ENCODE results near the gene CADPS2.

The CADPS2 gene

DNA sequence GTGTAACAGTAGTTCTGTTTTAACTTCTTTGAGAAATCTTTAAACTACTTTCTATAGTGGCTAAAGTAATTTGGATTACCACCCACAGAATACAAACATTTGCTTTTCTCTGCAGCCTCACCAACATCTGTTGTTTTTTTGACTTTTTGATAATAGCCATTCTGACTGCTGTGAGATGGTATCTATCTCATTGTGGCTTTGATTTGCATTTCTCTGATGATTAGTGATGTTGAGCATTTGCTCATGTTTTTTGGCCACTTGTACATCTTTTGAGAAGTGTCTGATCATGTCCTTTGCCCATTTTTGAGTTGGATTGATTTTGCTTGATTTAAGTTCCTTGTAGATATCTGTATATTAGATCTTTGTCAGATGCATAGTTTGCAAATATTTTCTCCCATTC is 254.0 kb downstream of the CADPS2 start:
- H3K27ac ChIP-seq (ENCODE audit: poor library complexity, severe bottlenecking) = no peak overlapping the region
- ATAC-seq (ENCODE audit: low read depth) (no peak), DNase-seq (ENCODE audit: low spot score) (no peak)
- H3K27me3 ChIP-seq (ENCODE audit: insufficient read depth, poor library complexity, severe bottlenecking) = no peaks in the 10 kb centered on the region
- TF ChIP-seq, protein P1, sequence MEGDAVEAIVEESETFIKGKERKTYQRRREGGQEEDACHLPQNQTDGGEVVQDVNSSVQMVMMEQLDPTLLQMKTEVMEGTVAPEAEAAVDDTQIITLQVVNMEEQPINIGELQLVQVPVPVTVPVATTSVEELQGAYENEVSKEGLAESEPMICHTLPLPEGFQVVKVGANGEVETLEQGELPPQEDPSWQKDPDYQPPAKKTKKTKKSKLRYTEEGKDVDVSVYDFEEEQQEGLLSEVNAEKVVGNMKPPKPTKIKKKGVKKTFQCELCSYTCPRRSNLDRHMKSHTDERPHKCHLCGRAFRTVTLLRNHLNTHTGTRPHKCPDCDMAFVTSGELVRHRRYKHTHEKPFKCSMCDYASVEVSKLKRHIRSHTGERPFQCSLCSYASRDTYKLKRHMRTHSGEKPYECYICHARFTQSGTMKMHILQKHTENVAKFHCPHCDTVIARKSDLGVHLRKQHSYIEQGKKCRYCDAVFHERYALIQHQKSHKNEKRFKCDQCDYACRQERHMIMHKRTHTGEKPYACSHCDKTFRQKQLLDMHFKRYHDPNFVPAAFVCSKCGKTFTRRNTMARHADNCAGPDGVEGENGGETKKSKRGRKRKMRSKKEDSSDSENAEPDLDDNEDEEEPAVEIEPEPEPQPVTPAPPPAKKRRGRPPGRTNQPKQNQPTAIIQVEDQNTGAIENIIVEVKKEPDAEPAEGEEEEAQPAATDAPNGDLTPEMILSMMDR (IDR thresholded peaks at IDR 0.05; ENCODE audit: poor library complexity, severe bottlenecking) = no peak
- H3K9me3 ChIP-seq (ENCODE audit: severe bottlenecking) = no peaks in the 10 kb centered on the region
- H3K4me1 ChIP-seq (ENCODE audit: insufficient read depth, poor library complexity, severe bottlenecking) = no peaks in the 10 kb centered on the region
- H3K36me3 ChIP-seq (ENCODE audit: low read depth) = no peaks in the 10 kb centered on the region
- H3K4me3 ChIP-seq (ENCODE audit: severe bottlenecking) = no peak overlapping the region

DNA sequence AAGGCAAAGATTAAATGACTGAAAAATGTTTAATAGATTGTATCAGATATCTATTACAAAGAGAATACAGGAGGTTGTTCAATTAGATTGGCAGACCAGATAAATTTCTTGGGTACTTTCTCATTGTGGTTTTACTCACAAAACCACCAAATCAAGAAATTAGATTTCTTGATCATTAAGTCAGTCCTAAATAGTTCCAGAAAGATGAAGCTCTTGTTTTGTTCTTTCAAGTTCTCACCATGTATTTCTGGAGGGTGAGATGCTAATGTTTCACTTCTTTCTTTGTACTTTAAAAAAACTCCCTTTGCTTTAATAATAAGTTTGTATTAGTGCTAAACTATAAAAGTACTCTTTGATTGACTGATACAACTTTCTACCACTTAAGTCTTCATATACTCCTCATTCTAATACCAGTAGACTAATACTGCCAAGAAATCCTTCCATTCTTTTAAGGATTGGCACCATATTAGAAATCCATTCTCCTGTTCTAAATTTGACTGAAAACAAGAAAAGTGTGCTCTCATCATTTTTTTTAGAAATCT is 256.8 kb downstream of the CADPS2 start:
- TF ChIP-seq, protein P1 (IDR thresholded peaks at IDR 0.05; ENCODE audit: poor library complexity, severe bottlenecking) = no peak
- Histone ChIP-seq H3K36me3 (ENCODE audit: low read depth) (no peaks in the 10 kb centered on the region), H3K9me3 (ENCODE audit: severe bottlenecking) (no peaks in the 10 kb centered on the region), H3K4me3 (ENCODE audit: severe bottlenecking) (no peak overlapping the region), H3K27ac (ENCODE audit: poor library complexity, severe bottlenecking) (no peak overlapping the region), H3K27me3 (ENCODE audit: insufficient read depth, poor library complexity, severe bottlenecking) (no peaks in the 10 kb centered on the region), H3K4me1 (ENCODE audit: insufficient read depth, poor library complexity, severe bottlenecking) (no peaks in the 10 kb centered on the region)
- ATAC-seq (ENCODE audit: low read depth) = no peak
- DNase-seq (ENCODE audit: low spot score) = no peak

DNA sequence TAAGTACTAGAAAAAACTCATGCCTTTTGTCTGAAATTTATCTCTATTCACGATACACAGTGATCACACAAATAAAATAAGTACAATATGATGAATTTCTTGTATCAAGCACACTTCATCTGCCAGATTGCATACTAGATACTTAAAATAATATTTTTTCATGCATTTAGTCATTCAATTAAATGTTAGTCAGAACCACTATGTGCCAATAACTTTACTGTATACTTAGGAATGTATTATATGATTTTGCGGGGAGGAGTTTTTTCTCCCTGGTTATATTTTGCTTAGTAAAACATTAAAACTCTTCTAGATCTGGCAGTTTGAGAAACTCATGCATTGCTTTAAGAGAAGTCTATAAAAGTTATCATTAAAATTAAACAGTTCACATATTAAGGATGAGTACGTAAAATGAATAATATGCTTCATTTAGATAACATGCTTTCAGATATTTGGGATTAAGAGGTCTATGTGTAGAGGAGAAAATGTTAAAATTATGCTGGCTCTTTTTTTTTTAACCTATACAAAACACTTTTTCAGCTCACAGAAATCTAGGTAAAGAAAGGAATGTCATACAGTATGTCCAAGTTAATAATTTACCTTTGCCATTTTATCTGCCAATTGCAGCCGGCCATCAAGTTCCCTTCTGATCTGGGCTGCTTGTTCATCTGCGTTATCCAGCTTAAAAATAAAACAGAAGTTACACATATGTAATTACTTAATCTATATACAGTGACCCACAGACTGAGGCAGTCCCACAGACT is 257.4 kb downstream of the CADPS2 start:
- no peaks in the 10 kb centered on the region for H3K4me1 ChIP-seq (ENCODE audit: insufficient read depth, poor library complexity, severe bottlenecking)
- DNase-seq (ENCODE audit: low spot score) (no peak), ATAC-seq (ENCODE audit: low read depth) (no peak)
- no peak overlapping the region for H3K27ac ChIP-seq (ENCODE audit: poor library complexity, severe bottlenecking)
- H3K9me3 ChIP-seq (ENCODE audit: severe bottlenecking) = no peaks in the 10 kb centered on the region
- H3K27me3 ChIP-seq (ENCODE audit: insufficient read depth, poor library complexity, severe bottlenecking) = no peaks in the 10 kb centered on the region
- no peak overlapping the region for H3K4me3 ChIP-seq (ENCODE audit: severe bottlenecking)
- TF ChIP-seq, protein P1 (IDR thresholded peaks at IDR 0.05; ENCODE audit: poor library complexity, severe bottlenecking) = no peak
- no peaks in the 10 kb centered on the region for H3K36me3 ChIP-seq (ENCODE audit: low read depth)

DNA sequence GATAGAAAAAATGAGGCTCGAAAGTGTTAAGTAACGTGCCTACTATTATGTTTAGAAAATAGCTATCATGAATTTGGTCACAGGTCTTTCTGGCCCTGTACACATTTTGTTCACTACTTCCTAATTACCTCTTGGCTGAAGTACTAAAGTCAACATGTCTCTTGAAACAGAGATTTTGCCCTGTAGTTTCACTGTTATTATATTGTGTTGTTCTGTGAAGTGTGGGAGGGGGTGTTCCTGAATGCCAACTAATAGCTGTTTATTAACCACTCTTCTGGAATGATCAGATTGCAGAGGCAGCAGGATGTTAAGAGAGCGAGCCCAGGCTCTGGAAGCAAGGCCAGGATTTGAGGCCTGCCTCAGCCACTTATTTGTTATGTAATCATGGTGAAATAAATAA is 259.5 kb downstream of the CADPS2 start:
- TF ChIP-seq, protein P1 (IDR thresholded peaks at IDR 0.05; ENCODE audit: poor library complexity, severe bottlenecking) = no peak
- no peak for ATAC-seq (ENCODE audit: low read depth)
- DNase-seq (ENCODE audit: low spot score) = no peak
- H3K4me3 ChIP-seq (ENCODE audit: severe bottlenecking) = no peak overlapping the region
- no peaks in the 10 kb centered on the region for H3K4me1 ChIP-seq (ENCODE audit: insufficient read depth, poor library complexity, severe bottlenecking)
- no peaks in the 10 kb centered on the region for H3K9me3 ChIP-seq (ENCODE audit: severe bottlenecking)
- H3K27ac ChIP-seq (ENCODE audit: poor library complexity, severe bottlenecking) = no peak overlapping the region
- no peaks in the 10 kb centered on the region for H3K36me3 ChIP-seq (ENCODE audit: low read depth)
- H3K27me3 ChIP-seq (ENCODE audit: insufficient read depth, poor library complexity, severe bottlenecking) = no peaks in the 10 kb centered on the region

DNA sequence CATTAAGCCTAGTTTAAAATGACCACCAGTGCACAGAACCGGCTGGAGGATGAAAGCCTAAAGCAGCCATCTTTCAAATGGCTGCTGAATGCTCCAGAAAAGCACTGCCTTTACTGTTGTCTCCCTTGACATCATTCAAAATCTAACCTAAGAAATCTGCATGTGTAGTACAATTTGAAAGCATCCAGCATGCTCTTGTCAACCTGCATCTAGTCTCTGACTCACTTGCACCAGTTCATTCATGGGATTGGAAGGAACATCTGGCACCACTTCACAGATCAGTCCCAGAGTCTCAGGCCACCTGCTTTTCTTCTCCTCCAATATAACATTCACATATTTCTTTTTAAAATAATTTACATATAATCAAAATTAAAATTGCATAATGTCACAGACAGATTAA is 263.6 kb downstream of the CADPS2 start:
- Histone ChIP-seq H3K27me3 (ENCODE audit: insufficient read depth, poor library complexity, severe bottlenecking) (no peaks in the 10 kb centered on the region), H3K27ac (ENCODE audit: poor library complexity, severe bottlenecking) (no peak overlapping the region), H3K36me3 (ENCODE audit: low read depth) (no peaks in the 10 kb centered on the region), H3K4me3 (ENCODE audit: severe bottlenecking) (no peak overlapping the region), H3K4me1 (ENCODE audit: insufficient read depth, poor library complexity, severe bottlenecking) (no peaks in the 10 kb centered on the region), H3K9me3 (ENCODE audit: severe bottlenecking) (no peaks in the 10 kb centered on the region)
- ATAC-seq (ENCODE audit: low read depth) (no peak), DNase-seq (ENCODE audit: low spot score) (no peak)
- TF ChIP-seq, protein P1 (IDR thresholded peaks at IDR 0.05; ENCODE audit: poor library complexity, severe bottlenecking) = no peak
